Transverse colon (tissue), 4 donors: ENCODE results near the gene PRDX4.

Experiments used
- CTCF ChIP-seq, 5 experiments: fragments of 200-600 bp in 3 of 5; fragments of 450-650 bp in 2 of 5; sonication (generic) in 3 of 5; IDR thresholded peaks; 1 replicate in 2 of 5; 2 replicates in 3 of 5; pipeline ENCODE4 v1.5.1; 2016 to 2017; ENCODE audit warnings: antibody characterized with exemption in 5 of 5, inconsistent platforms in 3 of 5, mild to moderate bottlenecking in 2 of 5, moderate library complexity in 1 of 5
- POLR2A ChIP-seq: fragments of 450-650 bp; IDR thresholded peaks from one replicate; pipeline ENCODE4 v1.6.1; 2016; ENCODE audit warnings: antibody characterized with exemption, mild to moderate bottlenecking, moderate library complexity
- POLR2AphosphoS5 ChIP-seq, 3 donors: sonication (generic); formaldehyde crosslinking; IDR thresholded peaks; one replicate each; pipeline ENCODE4 v1.6.1; 2016; ENCODE audit warnings: antibody characterized with exemption in 3 of 3

DNA sequence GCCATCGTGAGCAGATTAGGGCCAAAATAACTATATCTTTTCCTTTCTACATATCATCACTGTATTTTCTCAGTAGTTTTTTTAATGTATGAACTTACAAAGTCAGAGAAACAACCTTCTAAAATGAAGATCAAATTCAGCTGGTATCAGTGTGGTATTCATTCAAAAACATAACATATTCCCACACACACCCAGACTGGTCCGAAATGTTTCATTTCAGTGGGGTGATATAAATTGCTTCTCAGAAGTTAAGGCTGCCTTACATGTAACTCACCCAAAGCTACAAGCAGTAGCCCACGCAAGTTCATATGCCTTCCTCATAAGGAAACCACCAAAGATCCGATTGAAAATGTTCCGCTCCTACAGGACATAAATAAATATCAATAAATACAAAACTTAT, 37.9 kb downstream of the PRDX4 start:
- TF ChIP-seq POLR2AphosphoS5 (IDR thresholded peaks at IDR 0.05), result no peak
- TF ChIP-seq CTCF (IDR thresholded peaks at IDR 0.05), result no peak
- no peak for TF ChIP-seq POLR2A
